ENCODE data around the gene TARBP1. TPM values are rescaled to one million over a fixed set of nuclear protein-coding genes. Genes with fewer than 3 reads are reported as not detected.
A peak's percentile ranks its signal among the peaks of the same experiment; 100 is the strongest.

TARBP1 gene
- total and polyA plus RNA-seq, 2 of the 13 experiments (the other 11 are each of a cell fraction or from before 2014, with no cell fraction given) = 37.7 to 67.0 TPM

GRCh38 chr1:234458352-234459017 is 20.5 kb downstream of the TARBP1 start:
- Histone ChIP-seq H4K20me1 (ENCODE audit: insufficient read depth, low read length) (no peaks in the 10 kb centered on the region), H3K9ac (ENCODE audit: insufficient read depth, low read depth, low read length) (no peak overlapping the region), H3K4me1 (ENCODE audit: insufficient read depth, low read length) (peaks cover 24% of the 10 kb centered on the region), H3K4me2 (ENCODE audit: low read depth, low read length) (peak overlapping the region; percentile 19), H3K36me3 (replicated peaks in 1 of 2; ENCODE audit: control insufficient read depth in 1 of 2, insufficient read depth in 2 of 2, low read length in 2 of 2) (peaks cover 4 to 33% of the 10 kb centered on the region in 2 experiments; a peak in 3 of 5 replicates), H3K27me3 (ENCODE audit: control insufficient read depth in 1 of 2, insufficient read depth in 2 of 2, low read length in 2 of 2) (no peaks in the 10 kb centered on the region), H3K4me3 (replicated peaks in 1 of 3; ENCODE audit: insufficient read depth in 1 of 3, low read depth in 2 of 3, low read length in 3 of 3) (no peak overlapping the region), H3K9me3 (ENCODE audit: low read length) (no peaks in the 10 kb centered on the region), H2AFZ (ENCODE audit: low read length) (no peak overlapping the region), H3K79me2 (ENCODE audit: insufficient read depth, low read length) (no peaks in the 10 kb centered on the region), H3K27ac (ENCODE audit: extremely low read length, insufficient read depth, low read length) (peak overlapping the region; percentile 65)
- POLR2A ChIA-PET = no interaction called here
- in situ Hi-C loops (cut with HindIII; ENCODE audit: extremely low pct_ligation_motif_present, low pct_unique_long_range_greater_than_20kb) = no loop called here
- intact Hi-C loops (cut with micrococcal nuclease; ENCODE audit: unreplicated experiment) = no loop called here
- FAIRE-seq (peak; percentile 36), ATAC-seq (peak; percentile 91), DNase-seq (ENCODE audit: low spot score) (peak; percentile 53)
- 27% methylated on average over 6 of the region's 6 CpGs for WGBS (ENCODE audit: low lambda C conversion rate)
- CTCF ChIA-PET (ENCODE audit: low intra/inter-chr PET ratio, low total read pairs) = no interaction called here
- BruUV-seq (replicated peaks) = no TSS peak
- TF ChIP-seq ZNF34 (CRISPR knock-in tag; IDR thresholded peaks at IDR 0.05; ENCODE audit: borderline replicate concordance) (no peak), ZNF558 (CRISPR knock-in tag; IDR thresholded peaks at IDR 0.05; ENCODE audit: borderline replicate concordance) (no peak), ZC3H4 (CRISPR knock-in tag; IDR thresholded peaks at IDR 0.05; ENCODE audit: borderline replicate concordance) (no peak), TCF7 (IDR thresholded peaks at IDR 0.05; ENCODE audit: low read depth) (peak; percentile 77), ZBTB25 (CRISPR knock-in tag; IDR thresholded peaks at IDR 0.05) (peak; percentile 60; the same call in 1 of the 2 replicates), NR0B2 (CRISPR knock-in tag; IDR thresholded peaks at IDR 0.05) (no peak), ZNF576 (CRISPR knock-in tag; IDR thresholded peaks at IDR 0.05) (no peak), PAXIP1 (CRISPR knock-in tag; conservative IDR thresholded peaks at IDR 0.05) (peak; percentile 63), NCOR1 (IDR thresholded peaks at IDR 0.05; ENCODE audit: borderline replicate concordance, low read length) (peak; percentile 21; the same call in 1 of the 2 replicates), SOX5 (CRISPR knock-in tag; IDR thresholded peaks at IDR 0.05; ENCODE audit: borderline replicate concordance) (peak; percentile 52; the same call in 1 of the 2 replicates), NR2C2 (CRISPR knock-in tag; IDR thresholded peaks at IDR 0.05; ENCODE audit: borderline replicate concordance) (no peak), ZNF883 (CRISPR knock-in tag; IDR thresholded peaks at IDR 0.05; ENCODE audit: not compliant biosample characterization) (no peak), ATF7-NPFF (CRISPR knock-in tag; IDR thresholded peaks at IDR 0.05; ENCODE audit: low read depth) (no peak), ZNF773 (CRISPR knock-in tag; IDR thresholded peaks at IDR 0.05; ENCODE audit: borderline replicate concordance) (no peak), ZNF644 (CRISPR knock-in tag; IDR thresholded peaks at IDR 0.05; ENCODE audit: low read depth) (no peak), ZNF441 (CRISPR knock-in tag; IDR thresholded peaks at IDR 0.05; ENCODE audit: borderline replicate concordance) (0 out of 2 replicates have a peak, but pooled peaks have one; percentile 39), JUND (CRISPR knock-in tag; IDR thresholded peaks at IDR 0.05) (no peak), TCF7L2 (IDR thresholded peaks at IDR 0.05; ENCODE audit: low read depth, low read length) (no peak)
